Esophagus squamous epithelium (tissue), 4 donors: ENCODE measurements around the gene PPME1.

ENCODE experiments used
- POLR2A ChIP-seq, 4 donors: fragments of 450-650 bp; IDR thresholded peaks; one replicate each; pipeline ENCODE4 v1.6.1; 2017; ENCODE audit warnings: antibody characterized with exemption in 4 of 4, mild to moderate bottlenecking in 4 of 4, moderate library complexity in 3 of 4
- TF ChIP-seq, protein P1 (sequence below), 6 experiments: fragments of 450-650 bp in 4 of 6; fragments of 200-600 bp in 2 of 6; sonication (generic) in 2 of 6; IDR thresholded peaks; one replicate each; pipeline ENCODE4 v1.5.1; 2016 to 2019; ENCODE audit warnings: antibody characterized with exemption in 6 of 6, mild to moderate bottlenecking in 4 of 6, moderate library complexity in 4 of 6

DNA sequence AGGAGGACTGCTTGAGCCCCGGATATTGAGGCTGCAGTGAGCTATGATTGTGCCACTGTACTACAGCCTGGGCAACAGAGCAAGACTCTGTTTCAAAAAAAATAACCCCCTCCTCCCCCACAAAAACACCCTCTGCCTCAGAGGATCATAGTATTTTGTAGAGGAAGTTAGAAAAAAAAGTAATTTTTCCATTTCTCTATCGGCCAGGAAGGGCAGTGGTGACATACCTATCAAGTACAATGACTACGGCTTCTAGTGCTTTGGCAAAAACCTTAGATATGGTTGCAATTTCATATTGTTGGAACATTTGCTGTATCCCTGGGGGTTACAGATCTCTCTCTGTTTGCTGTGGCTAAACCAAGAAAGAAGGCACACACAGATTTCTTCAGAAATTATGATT lies 29.2 kb upstream of the PPME1 start:
- TF ChIP-seq, protein P1, sequence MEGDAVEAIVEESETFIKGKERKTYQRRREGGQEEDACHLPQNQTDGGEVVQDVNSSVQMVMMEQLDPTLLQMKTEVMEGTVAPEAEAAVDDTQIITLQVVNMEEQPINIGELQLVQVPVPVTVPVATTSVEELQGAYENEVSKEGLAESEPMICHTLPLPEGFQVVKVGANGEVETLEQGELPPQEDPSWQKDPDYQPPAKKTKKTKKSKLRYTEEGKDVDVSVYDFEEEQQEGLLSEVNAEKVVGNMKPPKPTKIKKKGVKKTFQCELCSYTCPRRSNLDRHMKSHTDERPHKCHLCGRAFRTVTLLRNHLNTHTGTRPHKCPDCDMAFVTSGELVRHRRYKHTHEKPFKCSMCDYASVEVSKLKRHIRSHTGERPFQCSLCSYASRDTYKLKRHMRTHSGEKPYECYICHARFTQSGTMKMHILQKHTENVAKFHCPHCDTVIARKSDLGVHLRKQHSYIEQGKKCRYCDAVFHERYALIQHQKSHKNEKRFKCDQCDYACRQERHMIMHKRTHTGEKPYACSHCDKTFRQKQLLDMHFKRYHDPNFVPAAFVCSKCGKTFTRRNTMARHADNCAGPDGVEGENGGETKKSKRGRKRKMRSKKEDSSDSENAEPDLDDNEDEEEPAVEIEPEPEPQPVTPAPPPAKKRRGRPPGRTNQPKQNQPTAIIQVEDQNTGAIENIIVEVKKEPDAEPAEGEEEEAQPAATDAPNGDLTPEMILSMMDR (IDR thresholded peaks at IDR 0.05), result no peak
- no peak for TF ChIP-seq POLR2A (IDR thresholded peaks at IDR 0.05)
